Ascending aorta (tissue), 2 donors: ENCODE measurements around the gene PPP1R10. TPM values are rescaled to one million over a fixed set of nuclear protein-coding genes. Genes with fewer than 3 reads are reported as not detected.

Source experiments
- DNase-seq, 2 donors: peaks; one replicate each; pipeline ENCODE4 v3.0.0-alpha.2; 2019; ENCODE audit warnings: low spot score in 2 of 2
- H3K27ac ChIP-seq, 2 donors: fragments of 200-600 bp; sonication (generic); one replicate each; pipeline ENCODE4 v1.5.1; 2016 to 2017; ENCODE audit warnings: mild to moderate bottlenecking in 1 of 2
- H3K27me3 ChIP-seq: fragments of 200-600 bp; sonication (generic); one replicate; pipeline ENCODE4 v1.5.1; 2017
- H3K36me3 ChIP-seq, 2 donors: fragments of 200-600 bp; sonication (generic); one replicate each; pipeline ENCODE4 v1.5.1; 2016
- H3K4me1 ChIP-seq, 2 donors: fragments of 200-600 bp; sonication (generic); one replicate each; pipeline ENCODE4 v1.5.1; 2016 to 2017; ENCODE audit warnings: mild to moderate bottlenecking in 1 of 2
- H3K4me3 ChIP-seq, 2 donors: fragments of 200-600 bp; sonication (generic); one replicate each; pipeline ENCODE4 v1.5.1; 2016 to 2017; ENCODE audit warnings: mild to moderate bottlenecking in 1 of 2
- H3K9me3 ChIP-seq, 2 donors: fragments of 200-600 bp; sonication (generic); one replicate each; pipeline ENCODE4 v1.5.1; 2016
- intact Hi-C: fragments of 100-400 bp; cut with DNase I; formaldehyde crosslinking; loops from one replicate; pipeline ENCODE4 v1.15.1; 2023
- total RNA-seq: library from RNA; depleted of rRNA; stranded (reverse); fragments of >200 nt; gene quantifications from one replicate; pipeline ENCODE4 v1.1.0, GENCODE V29; 2016
- TF ChIP-seq, protein P1 (sequence below), 3 experiments: fragments of 200-600 bp in 2 of 3; fragments of 450-650 bp in 1 of 3; sonication (generic) in 2 of 3; IDR thresholded peaks; one replicate each; pipeline ENCODE4 v1.5.1; 2016 to 2019; ENCODE audit warnings: antibody characterized with exemption in 3 of 3, mild to moderate bottlenecking in 1 of 3, moderate library complexity in 1 of 3

Gene PPP1R10
- total RNA-seq, 1 donor from 2014 or later: 52.6 TPM

DNA sequence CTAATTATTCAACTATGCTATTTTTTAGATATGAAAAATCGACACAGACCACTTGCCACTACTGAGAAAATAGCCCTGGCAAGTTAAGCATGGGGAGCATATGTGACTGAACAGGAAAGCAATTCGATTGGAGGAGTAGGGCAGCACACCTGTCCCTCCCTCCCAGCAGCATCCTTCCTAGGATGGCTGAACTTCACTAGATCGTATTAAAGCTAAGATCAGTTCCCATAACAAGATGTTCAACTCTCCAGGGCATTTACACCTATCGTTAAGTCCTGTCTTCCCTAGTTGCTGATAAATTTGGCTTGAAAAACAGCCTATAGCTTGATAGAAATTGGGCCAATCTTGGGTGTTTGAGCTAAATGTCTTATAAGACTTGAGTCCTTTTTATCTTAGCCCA lies 7.0 kb downstream of the PPP1R10 start:
- Histone ChIP-seq H3K36me3 (peaks cover 38 to 43% of the 10 kb centered on the region in 2 donors), H3K4me1 (peaks cover 9 to 48% of the 10 kb centered on the region in 2 donors)
- intact Hi-C loops: loop anchor here (5.0 to 10.0 kb wide), 2 partner anchors 123 to 935 kb away; partner anchors contain the start of genes ATP6V1G2, DDX39B, HLA-E and NFKBIL1

DNA sequence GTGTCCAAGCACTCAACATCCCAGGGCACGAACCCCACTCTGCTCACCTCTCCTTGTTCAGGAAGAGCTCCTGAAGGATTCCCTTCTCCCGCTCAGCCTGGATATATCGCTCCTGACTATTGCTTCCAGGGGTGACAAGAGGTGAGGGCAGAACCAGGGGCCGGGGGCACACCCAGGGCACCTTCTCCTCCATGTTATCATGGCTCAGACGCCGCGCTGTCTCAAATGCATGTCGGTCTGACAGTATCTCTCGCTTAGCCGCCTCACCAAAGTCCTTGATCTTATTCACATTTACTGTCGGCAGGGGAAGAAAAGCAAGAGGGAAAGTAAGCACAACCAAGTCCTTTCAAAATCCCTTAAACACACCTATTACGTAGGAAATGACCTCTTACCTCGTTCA lies 13.1 kb downstream of the PPP1R10 start:
- intact Hi-C loops: no loop called here
- Histone ChIP-seq H3K36me3 (peaks cover 84 to 86% of the 10 kb centered on the region in 2 donors), H3K9me3 (no peaks in the 10 kb centered on the region), H3K4me3 (no peak overlapping the region), H3K4me1 (peaks cover 0 to under 1% of the 10 kb centered on the region in 2 donors), H3K27me3 (no peaks in the 10 kb centered on the region), H3K27ac (no peak overlapping the region)
- DNase-seq: no peak
- TF ChIP-seq, protein P1, sequence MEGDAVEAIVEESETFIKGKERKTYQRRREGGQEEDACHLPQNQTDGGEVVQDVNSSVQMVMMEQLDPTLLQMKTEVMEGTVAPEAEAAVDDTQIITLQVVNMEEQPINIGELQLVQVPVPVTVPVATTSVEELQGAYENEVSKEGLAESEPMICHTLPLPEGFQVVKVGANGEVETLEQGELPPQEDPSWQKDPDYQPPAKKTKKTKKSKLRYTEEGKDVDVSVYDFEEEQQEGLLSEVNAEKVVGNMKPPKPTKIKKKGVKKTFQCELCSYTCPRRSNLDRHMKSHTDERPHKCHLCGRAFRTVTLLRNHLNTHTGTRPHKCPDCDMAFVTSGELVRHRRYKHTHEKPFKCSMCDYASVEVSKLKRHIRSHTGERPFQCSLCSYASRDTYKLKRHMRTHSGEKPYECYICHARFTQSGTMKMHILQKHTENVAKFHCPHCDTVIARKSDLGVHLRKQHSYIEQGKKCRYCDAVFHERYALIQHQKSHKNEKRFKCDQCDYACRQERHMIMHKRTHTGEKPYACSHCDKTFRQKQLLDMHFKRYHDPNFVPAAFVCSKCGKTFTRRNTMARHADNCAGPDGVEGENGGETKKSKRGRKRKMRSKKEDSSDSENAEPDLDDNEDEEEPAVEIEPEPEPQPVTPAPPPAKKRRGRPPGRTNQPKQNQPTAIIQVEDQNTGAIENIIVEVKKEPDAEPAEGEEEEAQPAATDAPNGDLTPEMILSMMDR (IDR thresholded peaks at IDR 0.05): no peak

More for the DNA sequence above, 7.0 kb downstream of the PPP1R10 start:
- DNase-seq: no peak
- Histone ChIP-seq H3K27me3 (no peaks in the 10 kb centered on the region), H3K9me3 (no peaks in the 10 kb centered on the region), H3K4me3 (no peak overlapping the region), H3K27ac (no peak overlapping the region)
- TF ChIP-seq, protein P1 (IDR thresholded peaks at IDR 0.05): no peak

DNA sequence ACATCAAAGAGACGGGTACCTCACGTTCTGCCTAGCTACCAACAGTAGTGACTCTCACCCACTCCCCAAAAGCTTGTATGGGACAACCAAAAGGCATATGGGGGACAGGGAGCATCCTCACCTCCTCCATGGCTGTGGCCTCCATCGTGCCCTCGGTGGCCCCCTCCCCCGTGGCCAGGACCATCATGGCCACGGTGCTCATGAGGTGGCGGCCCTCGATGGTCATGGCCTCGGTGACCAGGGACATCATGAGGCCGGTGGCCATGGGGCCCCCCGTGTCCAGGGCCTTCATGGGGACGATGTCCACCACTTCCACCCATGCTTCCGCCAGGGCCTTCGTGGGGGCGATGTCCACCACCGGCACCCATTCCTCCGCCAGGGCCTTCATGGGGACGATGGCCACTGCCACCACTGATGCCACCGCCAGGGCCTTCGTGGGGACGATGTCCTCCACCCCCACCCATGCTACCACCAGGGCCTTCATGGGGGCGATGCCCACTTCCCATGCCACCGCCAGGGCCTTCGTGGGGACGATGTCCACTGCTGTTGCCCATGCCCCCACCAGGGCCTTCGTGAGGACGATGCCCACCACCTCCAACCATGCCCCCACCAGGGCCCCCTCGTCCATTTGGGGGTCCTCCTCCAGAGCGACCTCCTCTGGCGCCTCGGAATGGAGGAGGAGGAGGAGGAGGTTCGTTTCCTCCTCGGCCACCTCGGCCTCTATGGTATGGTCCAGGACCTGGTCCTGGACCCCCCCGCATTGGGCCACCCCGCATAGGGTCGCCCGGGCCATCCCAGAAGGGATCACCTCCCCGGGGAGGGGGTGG lies 15.0 kb downstream of the PPP1R10 start:
- no peak for DNase-seq
- H3K27ac ChIP-seq: no peak overlapping the region
- no peaks in the 10 kb centered on the region for H3K9me3 ChIP-seq
- H3K4me1 ChIP-seq: no peaks in the 10 kb centered on the region
- TF ChIP-seq, protein P1 (IDR thresholded peaks at IDR 0.05): no peak
- no peak overlapping the region for H3K4me3 ChIP-seq
- intact Hi-C loops: no loop called here
- no peaks in the 10 kb centered on the region for H3K27me3 ChIP-seq
- peaks cover 65 to 67% of the 10 kb centered on the region in 2 donors for H3K36me3 ChIP-seq

DNA sequence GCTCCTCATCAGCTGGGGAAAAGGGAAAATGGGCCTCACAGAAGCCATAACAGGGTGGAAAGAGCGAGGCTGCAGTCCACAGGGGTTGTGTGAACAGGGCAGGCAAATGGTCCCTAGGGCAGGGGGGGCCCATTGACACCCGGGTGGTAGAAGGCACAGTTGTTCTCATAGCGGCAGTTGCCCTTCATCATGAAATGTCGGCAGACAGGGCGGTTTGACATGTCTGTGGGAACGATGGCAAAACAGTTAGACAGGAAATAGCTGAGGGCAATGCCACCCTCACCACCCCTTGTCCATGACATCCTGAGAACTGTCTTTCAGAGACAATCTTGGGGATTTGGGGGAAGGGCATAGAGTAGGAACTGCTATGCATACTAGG lies 15.6 kb downstream of the PPP1R10 start:
- no peak for DNase-seq
- TF ChIP-seq, protein P1 (IDR thresholded peaks at IDR 0.05): no peak
- H3K36me3 ChIP-seq: peaks cover 61 to 62% of the 10 kb centered on the region in 2 donors

DNA sequence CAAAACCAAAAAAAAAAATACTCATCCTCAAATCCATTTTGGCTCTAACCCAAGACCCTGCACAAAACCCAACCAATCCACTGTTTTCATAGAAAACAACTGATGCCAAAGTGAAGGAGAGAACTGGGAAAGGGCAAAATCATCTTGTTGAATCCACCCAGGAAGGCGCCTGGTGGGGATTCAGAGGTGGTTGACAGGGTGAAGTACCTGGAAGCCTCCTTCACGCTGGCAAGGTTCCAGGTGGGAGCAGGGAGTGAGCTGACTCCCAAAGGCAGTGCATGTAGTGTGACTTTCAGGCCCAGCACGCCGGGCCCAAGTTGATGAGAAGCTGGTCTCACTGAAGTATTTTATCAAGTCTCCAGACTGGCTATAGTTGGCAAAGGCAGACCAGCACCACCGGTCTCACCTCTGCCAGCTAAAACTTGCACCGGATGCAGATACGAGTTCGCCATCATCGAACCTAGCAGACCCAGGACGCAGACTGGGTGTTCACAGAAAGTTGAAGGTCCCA lies 16.5 kb downstream of the PPP1R10 start:
- Histone ChIP-seq H3K36me3 (peaks cover 52 to 53% of the 10 kb centered on the region in 2 donors), H3K4me3 (no peak overlapping the region), H3K4me1 (no peaks in the 10 kb centered on the region), H3K27ac (no peak overlapping the region), H3K9me3 (no peaks in the 10 kb centered on the region), H3K27me3 (no peaks in the 10 kb centered on the region)
- TF ChIP-seq, protein P1 (IDR thresholded peaks at IDR 0.05): no peak
- no peak for DNase-seq
- intact Hi-C loops: no loop called here

More for the DNA sequence above, 15.6 kb downstream of the PPP1R10 start:
- no peaks in the 10 kb centered on the region for H3K9me3 ChIP-seq
- intact Hi-C loops: no loop called here
- no peak overlapping the region for H3K4me3 ChIP-seq
- no peaks in the 10 kb centered on the region for H3K27me3 ChIP-seq
- no peaks in the 10 kb centered on the region for H3K4me1 ChIP-seq
- H3K27ac ChIP-seq: no peak overlapping the region
